LNCaP clone FGC (cell line): ENCODE results near the gene RABL6.
A peak's percentile ranks its signal among the peaks of the same experiment; 100 is the strongest.
"Not testable (repeated sequence)": the region's sequence is repeated elsewhere in the genome, so short reads cannot be mapped to it uniquely, and the experiment has no call there.

Source experiments
- DNase-seq: peaks from one replicate; pipeline ENCODE4 v3.0.0-alpha.2; 2011; ENCODE audit warnings: low read depth
- H3K4me3 ChIP-seq: 2 replicates; pipeline ENCODE4 v1.5.1; 2011; ENCODE audit warnings: mild to moderate bottlenecking, low read depth, low read length, control low read depth
- TF ChIP-seq, protein P1 (sequence below): IDR thresholded peaks from 2 replicates; pipeline ENCODE4 v1.5.1; 2012; ENCODE audit warnings: mild to moderate bottlenecking; ENCODE audit not compliant: control insufficient read depth, insufficient read depth; ENCODE audit errors: extremely low read depth

The RABL6 gene

DNA sequence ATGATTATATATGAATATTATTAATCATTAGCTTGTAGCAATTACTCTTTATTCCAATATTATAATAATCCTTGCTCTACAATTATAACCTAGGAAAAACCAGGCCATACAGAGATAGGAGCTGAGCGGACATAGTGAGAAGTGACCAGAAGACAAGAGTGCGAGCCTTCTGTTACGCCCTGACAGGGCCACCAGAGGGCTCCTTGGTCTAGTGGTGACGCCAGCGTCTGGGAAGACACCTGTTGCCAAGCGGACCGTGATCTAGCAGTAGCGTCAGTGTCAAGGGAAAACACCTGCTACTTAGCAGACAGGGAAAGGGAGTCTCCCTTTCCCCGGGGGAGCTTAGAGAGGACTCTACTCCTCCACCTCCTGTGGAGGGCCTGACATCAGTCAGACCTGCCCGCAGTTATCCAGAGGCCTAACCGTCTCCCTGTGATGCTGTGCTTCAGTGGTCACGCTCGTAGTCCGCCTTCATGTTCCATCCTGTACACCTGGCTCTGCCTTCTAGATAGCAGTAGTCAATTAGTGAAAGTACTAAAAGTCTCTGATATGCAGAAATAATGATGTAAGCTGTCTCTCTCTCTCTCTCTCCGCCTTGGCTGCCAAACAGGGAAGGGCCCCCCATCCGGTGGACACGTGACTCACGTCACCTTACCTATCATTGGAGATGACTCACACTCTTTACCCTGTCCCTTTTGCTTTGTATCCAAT lies 41.2 kb upstream of the RABL6 start:
- not testable (repeated sequence) for H3K4me3 ChIP-seq, DNase-seq
- TF ChIP-seq, protein P1, sequence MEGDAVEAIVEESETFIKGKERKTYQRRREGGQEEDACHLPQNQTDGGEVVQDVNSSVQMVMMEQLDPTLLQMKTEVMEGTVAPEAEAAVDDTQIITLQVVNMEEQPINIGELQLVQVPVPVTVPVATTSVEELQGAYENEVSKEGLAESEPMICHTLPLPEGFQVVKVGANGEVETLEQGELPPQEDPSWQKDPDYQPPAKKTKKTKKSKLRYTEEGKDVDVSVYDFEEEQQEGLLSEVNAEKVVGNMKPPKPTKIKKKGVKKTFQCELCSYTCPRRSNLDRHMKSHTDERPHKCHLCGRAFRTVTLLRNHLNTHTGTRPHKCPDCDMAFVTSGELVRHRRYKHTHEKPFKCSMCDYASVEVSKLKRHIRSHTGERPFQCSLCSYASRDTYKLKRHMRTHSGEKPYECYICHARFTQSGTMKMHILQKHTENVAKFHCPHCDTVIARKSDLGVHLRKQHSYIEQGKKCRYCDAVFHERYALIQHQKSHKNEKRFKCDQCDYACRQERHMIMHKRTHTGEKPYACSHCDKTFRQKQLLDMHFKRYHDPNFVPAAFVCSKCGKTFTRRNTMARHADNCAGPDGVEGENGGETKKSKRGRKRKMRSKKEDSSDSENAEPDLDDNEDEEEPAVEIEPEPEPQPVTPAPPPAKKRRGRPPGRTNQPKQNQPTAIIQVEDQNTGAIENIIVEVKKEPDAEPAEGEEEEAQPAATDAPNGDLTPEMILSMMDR: peak; percentile 16; the same call in 1 of the 2 replicates

DNA sequence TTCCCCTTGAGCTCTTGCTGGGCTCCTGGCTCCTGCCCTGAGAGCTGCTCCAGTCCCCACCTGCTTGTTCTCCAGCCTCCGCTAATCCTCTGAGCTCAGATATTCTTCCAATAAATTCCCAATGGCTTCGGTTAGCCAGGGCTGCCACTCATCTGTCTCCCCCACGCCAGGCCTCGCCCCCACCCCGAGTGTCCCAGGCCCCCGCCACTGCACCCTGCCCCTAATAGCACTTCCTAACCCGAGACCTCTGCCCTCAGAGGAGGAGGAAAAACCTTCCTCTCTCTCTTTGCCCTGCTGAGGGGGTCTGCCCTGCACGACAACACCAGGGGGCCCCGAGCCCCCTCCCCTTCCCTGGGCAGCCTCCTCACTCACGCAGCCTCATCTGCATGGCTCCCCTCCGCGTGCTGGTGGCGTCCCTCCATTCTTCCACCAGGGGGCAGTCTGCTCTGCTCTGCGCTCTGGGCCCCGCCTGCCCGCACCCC lies 38.0 kb upstream of the RABL6 start:
- no peak for DNase-seq

DNA sequence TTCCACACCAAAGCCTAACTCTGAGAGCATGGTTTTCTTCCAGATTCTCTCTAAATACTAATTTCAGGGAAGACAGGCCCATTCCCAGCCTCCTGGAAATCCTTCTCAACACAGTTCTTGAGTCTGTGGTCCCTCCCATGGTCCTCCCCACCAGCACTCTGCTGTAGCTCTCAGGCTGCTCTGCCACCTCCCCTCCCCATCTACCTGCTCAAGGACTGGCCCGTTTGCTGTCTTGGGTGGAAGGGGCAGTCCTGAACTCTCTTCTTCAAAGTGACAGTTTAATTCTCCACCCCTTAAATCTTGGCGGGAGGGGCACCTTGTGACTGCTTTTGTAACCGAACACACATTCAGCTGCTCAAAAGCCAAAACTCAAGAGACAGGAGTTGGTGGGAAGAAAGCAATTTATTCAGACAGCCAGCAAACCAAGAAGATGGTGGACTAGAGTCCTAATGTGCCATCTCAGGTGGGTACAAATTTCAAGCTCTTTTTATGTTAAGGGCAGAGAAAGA lies 35.8 kb upstream of the RABL6 start:
- DNase-seq: no peak
- TF ChIP-seq, protein P1: no peak
- no peak overlapping the region for H3K4me3 ChIP-seq

More for the DNA sequence above, 38.0 kb upstream of the RABL6 start:
- TF ChIP-seq, protein P1: peak; percentile 93
- H3K4me3 ChIP-seq: peak overlapping the region; percentile 26; the same call in 1 of the 2 replicates

DNA sequence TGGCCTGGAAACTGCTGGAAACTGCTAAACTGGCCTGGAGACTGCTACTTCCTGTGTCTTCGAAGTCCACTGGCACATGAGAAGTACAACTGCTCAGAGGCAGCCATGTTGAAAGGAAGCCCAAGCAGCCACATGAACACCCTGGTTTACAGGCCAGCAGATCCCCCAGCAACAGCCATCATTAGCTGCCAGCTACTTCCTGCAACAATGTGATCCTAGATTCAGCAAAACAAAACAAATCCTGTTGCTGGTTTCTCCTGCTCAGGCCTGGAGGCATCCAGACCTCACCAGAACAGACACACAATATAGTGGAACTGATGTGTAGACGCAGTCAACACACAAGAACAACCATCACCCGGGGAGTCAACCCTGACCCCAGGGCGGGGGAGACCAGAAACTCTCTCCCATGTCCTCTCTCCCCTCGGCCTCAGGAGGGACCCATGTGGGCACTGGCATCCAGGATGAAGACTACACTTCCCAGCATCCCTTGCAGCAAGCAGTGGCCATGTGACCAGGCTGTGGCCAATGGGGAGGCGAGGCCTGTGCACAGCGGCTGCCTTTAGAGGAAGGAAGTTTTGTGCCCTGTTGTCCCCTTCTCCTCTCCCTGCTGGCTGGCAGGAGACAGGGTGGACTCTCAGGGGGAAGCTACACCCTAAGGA lies 34.2 kb upstream of the RABL6 start:
- no peak overlapping the region for H3K4me3 ChIP-seq
- DNase-seq: no peak
- TF ChIP-seq, protein P1: no peak

DNA sequence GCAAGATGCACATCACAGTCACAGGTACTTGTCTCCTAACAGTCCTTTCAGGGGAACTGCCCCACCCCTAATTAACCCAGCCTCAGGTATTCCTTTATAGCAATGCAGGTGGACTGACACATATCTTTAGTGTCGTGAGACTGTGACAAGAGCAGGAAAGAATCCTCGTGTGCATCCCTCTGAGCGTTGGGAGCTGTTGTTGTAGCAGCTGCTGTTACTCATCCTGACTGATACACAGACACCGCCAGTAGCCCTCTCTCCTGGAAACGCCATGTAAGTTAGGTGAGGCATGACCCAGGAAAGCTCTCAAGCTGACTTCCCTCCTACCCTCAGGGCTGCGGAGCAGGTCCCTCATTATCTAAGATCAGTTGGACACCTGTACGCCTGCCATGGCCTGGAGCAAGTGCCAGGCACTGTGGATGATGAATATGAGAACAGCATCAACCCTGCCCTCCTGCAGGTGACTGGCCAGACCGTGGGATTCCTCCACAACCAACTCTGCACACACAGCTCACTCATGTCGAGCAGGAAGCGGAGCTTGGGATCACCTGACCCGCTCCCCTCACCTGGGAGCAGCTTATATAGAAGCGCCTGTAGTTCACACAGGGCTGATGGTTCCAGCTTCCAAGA lies 33.2 kb upstream of the RABL6 start:
- TF ChIP-seq, protein P1: no peak
- no peak for DNase-seq
- H3K4me3 ChIP-seq: no peak overlapping the region

DNA sequence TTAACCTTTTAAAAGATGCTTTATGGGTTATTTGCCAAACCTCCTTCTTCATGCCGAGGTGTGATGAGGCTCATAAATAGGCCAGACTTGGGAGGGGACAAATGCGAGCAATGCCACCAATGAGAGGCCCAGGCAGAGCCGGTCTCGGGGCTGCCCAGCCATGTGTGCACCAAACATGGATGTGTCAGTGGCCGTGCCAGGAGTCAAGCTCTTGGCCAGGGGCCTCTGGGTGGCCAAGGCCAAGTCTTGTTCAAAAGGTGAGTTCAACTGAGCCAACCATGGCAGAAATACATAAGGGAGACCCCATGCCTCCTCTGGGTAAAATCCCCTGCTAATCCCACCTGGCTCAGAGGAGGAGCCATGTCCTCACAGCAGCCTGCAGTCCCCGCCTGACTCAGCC lies 32.6 kb upstream of the RABL6 start:
- H3K4me3 ChIP-seq: no peak overlapping the region
- no peak for DNase-seq
- TF ChIP-seq, protein P1: no peak
